ENCODE results near the gene COQ9. TPM values are rescaled to one million over a fixed set of nuclear protein-coding genes. Genes with fewer than 3 reads are reported as not detected.
A peak's percentile ranks its signal among the peaks of the same experiment; 100 is the strongest.

The COQ9 gene
- total and polyA plus RNA-seq, 2 experiments from 2014 or later = 26.6 to 36.3 TPM

DNA sequence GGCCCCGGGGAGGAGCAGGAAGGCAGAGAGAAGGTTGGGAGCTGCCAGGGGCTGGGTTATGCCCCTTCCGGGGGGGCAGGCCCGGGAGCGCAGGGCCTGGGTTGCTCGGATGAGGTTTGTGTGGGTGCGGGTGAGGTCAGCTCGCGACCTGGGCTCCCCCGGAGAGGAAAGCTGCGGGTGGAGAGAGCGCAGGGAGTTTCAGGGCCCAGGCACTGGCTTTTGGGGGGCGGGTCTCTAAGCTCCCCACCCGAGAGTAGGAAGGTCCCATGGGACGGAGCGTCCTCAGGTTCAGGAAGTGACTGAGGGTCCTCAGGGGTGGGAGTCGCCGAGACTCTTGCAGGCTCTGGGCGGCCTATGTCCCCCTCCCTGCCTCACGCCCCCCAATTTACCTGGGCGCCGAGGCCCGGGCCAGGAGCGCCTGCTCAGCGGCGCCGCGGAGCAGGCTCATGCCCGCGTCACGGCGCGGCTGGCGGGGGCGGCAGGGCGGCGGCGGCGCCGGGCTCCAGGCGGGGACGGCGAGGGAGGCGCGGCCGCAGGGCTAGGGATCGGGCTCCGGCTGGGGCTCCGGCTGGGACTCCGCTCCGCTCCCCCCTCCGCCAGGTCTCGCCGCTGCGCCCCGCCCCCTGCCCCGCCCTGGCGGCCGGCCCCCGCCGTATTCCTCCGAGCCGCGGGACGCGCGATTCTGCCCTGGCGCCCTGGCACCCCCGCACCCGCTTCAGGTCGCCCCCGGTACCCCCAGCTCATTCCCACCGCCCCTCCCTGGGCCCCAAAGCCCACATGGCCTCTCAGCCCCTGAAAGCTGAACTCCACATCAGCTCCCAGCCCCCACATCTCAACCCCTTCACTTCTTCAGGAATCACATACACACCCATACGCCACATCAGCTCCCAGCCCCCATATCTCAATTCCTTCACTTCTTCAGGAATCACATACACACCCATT, 38.9 kb downstream of the COQ9 start, which contains the start of gene DOK4 (continued):
- TF ChIP-seq, protein P1, sequence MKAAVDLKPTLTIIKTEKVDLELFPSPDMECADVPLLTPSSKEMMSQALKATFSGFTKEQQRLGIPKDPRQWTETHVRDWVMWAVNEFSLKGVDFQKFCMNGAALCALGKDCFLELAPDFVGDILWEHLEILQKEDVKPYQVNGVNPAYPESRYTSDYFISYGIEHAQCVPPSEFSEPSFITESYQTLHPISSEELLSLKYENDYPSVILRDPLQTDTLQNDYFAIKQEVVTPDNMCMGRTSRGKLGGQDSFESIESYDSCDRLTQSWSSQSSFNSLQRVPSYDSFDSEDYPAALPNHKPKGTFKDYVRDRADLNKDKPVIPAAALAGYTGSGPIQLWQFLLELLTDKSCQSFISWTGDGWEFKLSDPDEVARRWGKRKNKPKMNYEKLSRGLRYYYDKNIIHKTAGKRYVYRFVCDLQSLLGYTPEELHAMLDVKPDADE (IDR thresholded peaks at IDR 0.05) = no peak
- TF ChIP-seq STAT1 (IDR thresholded peaks at IDR 0.05; ENCODE audit: unreplicated experiment) (no peak), EZH2phosphoT487 (IDR thresholded peaks at IDR 0.05; ENCODE audit: unreplicated experiment) (no peak), CREB1 (CRISPR knock-in tag; IDR thresholded peaks at IDR 0.05; ENCODE audit: low read depth) (no peak)
- TF ChIP-seq, protein P2, sequence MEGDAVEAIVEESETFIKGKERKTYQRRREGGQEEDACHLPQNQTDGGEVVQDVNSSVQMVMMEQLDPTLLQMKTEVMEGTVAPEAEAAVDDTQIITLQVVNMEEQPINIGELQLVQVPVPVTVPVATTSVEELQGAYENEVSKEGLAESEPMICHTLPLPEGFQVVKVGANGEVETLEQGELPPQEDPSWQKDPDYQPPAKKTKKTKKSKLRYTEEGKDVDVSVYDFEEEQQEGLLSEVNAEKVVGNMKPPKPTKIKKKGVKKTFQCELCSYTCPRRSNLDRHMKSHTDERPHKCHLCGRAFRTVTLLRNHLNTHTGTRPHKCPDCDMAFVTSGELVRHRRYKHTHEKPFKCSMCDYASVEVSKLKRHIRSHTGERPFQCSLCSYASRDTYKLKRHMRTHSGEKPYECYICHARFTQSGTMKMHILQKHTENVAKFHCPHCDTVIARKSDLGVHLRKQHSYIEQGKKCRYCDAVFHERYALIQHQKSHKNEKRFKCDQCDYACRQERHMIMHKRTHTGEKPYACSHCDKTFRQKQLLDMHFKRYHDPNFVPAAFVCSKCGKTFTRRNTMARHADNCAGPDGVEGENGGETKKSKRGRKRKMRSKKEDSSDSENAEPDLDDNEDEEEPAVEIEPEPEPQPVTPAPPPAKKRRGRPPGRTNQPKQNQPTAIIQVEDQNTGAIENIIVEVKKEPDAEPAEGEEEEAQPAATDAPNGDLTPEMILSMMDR (conservative IDR thresholded peaks at IDR 0.05; ENCODE audit: low read depth in 2 of 2) = no peak

DNA sequence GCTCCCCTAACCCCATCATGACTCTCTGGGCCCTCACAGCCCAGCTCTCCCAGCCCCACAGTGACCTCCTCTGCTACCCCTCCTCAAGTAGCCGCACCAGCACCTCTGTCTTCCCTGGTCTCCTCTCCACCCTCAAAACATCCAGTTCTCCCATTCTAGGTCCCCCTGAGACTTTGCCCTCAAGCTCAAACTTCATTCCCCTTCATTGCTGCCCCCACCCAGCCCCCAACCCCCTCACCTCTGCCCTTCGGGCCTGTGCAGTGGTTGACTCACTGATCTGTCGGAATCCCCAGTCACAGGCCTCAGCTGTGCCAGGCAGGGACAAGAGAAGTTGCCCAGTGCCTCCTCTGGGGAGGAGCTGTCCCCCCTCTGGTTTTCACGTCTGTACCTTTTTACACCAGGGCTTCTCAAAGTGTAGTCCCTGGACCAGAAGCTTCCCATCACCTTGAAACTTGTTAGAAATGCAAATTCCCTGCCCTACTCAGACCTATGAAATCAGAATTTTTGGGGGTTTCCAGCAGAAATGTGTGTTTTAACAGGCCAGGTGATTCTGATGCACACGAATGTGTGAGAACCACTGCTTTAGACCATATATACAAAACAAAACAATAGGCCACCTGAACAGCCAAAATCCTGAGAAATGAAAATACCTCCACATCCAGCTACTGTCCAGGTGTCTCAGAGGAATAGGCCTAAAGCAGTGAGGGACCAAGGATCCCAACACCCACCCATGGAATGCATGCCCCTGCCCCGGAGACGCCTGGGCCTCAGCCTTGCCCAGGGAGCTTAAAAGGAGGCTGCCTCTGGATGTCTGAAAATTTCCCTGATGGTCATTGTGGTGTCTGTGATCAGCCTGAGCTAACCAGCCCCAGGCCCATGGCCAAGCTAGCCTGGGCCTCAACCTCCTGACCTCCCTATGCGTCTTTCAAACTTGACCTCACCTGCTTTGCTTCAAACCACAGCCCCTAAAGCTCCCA, 39.9 kb downstream of the COQ9 start:
- no peaks in the 10 kb centered on the region; the same call in 2 of the 3 replicates for H3K36me3 Mint-ChIP-seq (ENCODE audit: low read depth)
- Histone ChIP-seq H3K9me2 (ENCODE audit: insufficient read depth) (no peaks in the 10 kb centered on the region), H3K4me2 (peak overlapping the region; percentile 86), H3K27ac (ENCODE audit: low read depth) (no peak overlapping the region), H3K27me3 (ENCODE audit: insufficient read depth) (peaks cover 10% of the 10 kb centered on the region; the same call in 1 of the 2 replicates), H3K36me3 (ENCODE audit: insufficient read depth) (no peaks in the 10 kb centered on the region), H3K4me1 (ENCODE audit: insufficient read depth) (peaks cover 14% of the 10 kb centered on the region; the same call in 1 of the 2 replicates), H4K20me1 (replicated peaks; ENCODE audit: insufficient read depth) (no peaks in the 10 kb centered on the region), H3K79me2 (replicated peaks; ENCODE audit: insufficient read depth) (no peaks in the 10 kb centered on the region), H2AFZ (peak overlapping the region; percentile 99), H3K4me3 (peak overlapping the region; percentile 84), H3F3A (replicated peaks; ENCODE audit: low read depth) (no peaks in the 10 kb centered on the region)
- no peak for DNase-seq (ENCODE audit: low spot score)
- H3K9me3 Mint-ChIP-seq = peaks cover 14% of the 10 kb centered on the region; the same call in 2 of the 3 replicates
- H3K27me3 Mint-ChIP-seq (ENCODE audit: insufficient read depth, low read depth, poor library complexity) = peaks cover 15% of the 10 kb centered on the region
- H3K4me1 Mint-ChIP-seq = peaks cover 22% of the 10 kb centered on the region
- H3K4me3 Mint-ChIP-seq = peak overlapping the region; percentile 65
- ATAC-seq = peak; percentile 10
- H3K27ac Mint-ChIP-seq = peak overlapping the region; percentile 69; the same call in 1 of the 2 replicates
- TF ChIP-seq ZNF331 (CRISPR knock-in tag; IDR thresholded peaks at IDR 0.05; ENCODE audit: low read depth) = no peak
- TF ChIP-seq STAT1 (IDR thresholded peaks at IDR 0.05; ENCODE audit: unreplicated experiment) = no peak
- no peak for TF ChIP-seq EZH2phosphoT487 (IDR thresholded peaks at IDR 0.05; ENCODE audit: unreplicated experiment)
- no peak for TF ChIP-seq ZNF114 (CRISPR knock-in tag; IDR thresholded peaks at IDR 0.05)
- TF ChIP-seq EZH2 (IDR thresholded peaks at IDR 0.05; ENCODE audit: low read depth, unreplicated experiment) = no peak
- TF ChIP-seq, protein P3, sequence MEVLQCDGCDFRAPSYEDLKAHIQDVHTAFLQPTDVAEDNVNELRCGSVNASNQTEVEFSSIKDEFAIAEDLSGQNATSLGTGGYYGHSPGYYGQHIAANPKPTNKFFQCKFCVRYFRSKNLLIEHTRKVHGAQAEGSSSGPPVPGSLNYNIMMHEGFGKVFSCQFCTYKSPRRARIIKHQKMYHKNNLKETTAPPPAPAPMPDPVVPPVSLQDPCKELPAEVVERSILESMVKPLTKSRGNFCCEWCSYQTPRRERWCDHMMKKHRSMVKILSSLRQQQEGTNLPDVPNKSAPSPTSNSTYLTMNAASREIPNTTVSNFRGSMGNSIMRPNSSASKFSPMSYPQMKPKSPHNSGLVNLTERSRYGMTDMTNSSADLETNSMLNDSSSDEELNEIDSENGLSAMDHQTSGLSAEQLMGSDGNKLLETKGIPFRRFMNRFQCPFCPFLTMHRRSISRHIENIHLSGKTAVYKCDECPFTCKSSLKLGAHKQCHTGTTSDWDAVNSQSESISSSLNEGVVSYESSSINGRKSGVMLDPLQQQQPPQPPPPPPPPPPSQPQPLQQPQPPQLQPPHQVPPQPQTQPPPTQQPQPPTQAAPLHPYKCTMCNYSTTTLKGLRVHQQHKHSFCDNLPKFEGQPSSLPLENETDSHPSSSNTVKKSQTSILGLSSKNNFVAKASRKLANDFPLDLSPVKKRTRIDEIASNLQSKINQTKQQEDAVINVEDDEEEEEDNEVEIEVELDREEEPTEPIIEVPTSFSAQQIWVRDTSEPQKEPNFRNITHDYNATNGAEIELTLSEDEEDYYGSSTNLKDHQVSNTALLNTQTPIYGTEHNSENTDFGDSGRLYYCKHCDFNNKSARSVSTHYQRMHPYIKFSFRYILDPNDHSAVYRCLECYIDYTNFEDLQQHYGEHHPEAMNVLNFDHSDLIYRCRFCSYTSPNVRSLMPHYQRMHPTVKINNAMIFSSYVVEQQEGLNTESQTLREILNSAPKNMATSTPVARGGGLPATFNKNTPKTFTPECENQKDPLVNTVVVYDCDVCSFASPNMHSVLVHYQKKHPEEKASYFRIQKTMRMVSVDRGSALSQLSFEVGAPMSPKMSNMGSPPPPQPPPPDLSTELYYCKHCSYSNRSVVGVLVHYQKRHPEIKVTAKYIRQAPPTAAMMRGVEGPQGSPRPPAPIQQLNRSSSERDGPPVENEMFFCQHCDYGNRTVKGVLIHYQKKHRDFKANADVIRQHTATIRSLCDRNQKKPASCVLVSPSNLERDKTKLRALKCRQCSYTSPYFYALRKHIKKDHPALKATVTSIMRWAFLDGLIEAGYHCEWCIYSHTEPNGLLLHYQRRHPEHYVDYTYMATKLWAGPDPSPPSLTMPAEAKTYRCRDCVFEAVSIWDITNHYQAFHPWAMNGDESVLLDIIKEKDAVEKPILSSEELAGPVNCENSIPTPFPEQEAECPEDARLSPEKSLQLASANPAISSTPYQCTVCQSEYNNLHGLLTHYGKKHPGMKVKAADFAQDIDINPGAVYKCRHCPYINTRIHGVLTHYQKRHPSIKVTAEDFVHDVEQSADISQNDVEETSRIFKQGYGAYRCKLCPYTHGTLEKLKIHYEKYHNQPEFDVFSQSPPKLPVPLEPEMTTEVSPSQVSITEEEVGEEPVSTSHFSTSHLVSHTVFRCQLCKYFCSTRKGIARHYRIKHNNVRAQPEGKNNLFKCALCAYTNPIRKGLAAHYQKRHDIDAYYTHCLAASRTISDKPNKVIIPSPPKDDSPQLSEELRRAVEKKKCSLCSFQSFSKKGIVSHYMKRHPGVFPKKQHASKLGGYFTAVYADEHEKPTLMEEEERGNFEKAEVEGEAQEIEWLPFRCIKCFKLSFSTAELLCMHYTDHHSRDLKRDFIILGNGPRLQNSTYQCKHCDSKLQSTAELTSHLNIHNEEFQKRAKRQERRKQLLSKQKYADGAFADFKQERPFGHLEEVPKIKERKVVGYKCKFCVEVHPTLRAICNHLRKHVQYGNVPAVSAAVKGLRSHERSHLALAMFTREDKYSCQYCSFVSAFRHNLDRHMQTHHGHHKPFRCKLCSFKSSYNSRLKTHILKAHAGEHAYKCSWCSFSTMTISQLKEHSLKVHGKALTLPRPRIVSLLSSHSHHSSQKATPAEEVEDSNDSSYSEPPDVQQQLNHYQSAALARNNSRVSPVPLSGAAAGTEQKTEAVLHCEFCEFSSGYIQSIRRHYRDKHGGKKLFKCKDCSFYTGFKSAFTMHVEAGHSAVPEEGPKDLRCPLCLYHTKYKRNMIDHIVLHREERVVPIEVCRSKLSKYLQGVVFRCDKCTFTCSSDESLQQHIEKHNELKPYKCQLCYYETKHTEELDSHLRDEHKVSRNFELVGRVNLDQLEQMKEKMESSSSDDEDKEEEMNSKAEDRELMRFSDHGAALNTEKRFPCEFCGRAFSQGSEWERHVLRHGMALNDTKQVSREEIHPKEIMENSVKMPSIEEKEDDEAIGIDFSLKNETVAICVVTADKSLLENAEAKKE (CRISPR knock-in tag; IDR thresholded peaks at IDR 0.05) = no peak

Measured in GM23338 (cell line).